CD4-positive, alpha-beta T cell treated with Interferon alpha-2 for 1 hour (primary cell): ENCODE measurements around the gene ECHS1.
"Not testable (repeated sequence)": the region's sequence is repeated elsewhere in the genome, so short reads cannot be mapped to it uniquely, and the experiment has no call there.

Source experiments
- DNase-seq, 2 donors: peaks; one replicate each; pipeline ENCODE4 v3.0.0-alpha.2; 2020 to 2022

The ECHS1 gene

GRCh38 chr10:133397938-133398337, 24.8 kb upstream of the ECHS1 start:
- DNase-seq, result no peak

GRCh38 chr10:133396035-133396624, 23.0 kb upstream of the ECHS1 start:
- DNase-seq, result no peak

- DNase-seq, result no peak
Observed at GRCh38 chr10:133394801-133395221, 21.7 kb upstream of the ECHS1 start.

- peak; percentile 92 to 94 for DNase-seq
Observed at GRCh38 chr10:133394064-133394663, 21.0 kb upstream of the ECHS1 start, which contains the start of gene MTG1. MTG1 (plus strand) TSS chr10:133394157; CDS start chr10:133394221, 64 bp downstream.

- no peak for DNase-seq
Observed at GRCh38 chr10:133393401-133394063, 20.4 kb upstream of the ECHS1 start.

GRCh38 chr10:133391761-133392518, 18.8 kb upstream of the ECHS1 start:
- DNase-seq, result peak in 1 of 2 donors; percentile 33

GRCh38 chr10:133391249-133391635, 18.1 kb upstream of the ECHS1 start:
- DNase-seq, result no peak

- DNase-seq, result no peak
Observed at GRCh38 chr10:133390597-133391248, 17.6 kb upstream of the ECHS1 start.

- DNase-seq, result peak; percentile 56 to 68
Observed at GRCh38 chr10:133388973-133389818, 16.0 kb upstream of the ECHS1 start.

GRCh38 chr10:133388236-133388972, 15.2 kb upstream of the ECHS1 start:
- DNase-seq, result no peak

GRCh38 chr10:133386951-133387350, 13.8 kb upstream of the ECHS1 start:
- not testable (repeated sequence) for DNase-seq

GRCh38 chr10:133385214-133385613, 12.1 kb upstream of the ECHS1 start:
- DNase-seq, result no peak

GRCh38 chr10:133384071-133384470, 10.9 kb upstream of the ECHS1 start:
- DNase-seq, result no peak

GRCh38 chr10:133383551-133383950, 10.4 kb upstream of the ECHS1 start:
- no peak for DNase-seq

- DNase-seq, result no peak
Observed at GRCh38 chr10:133381036-133381435, 7.9 kb upstream of the ECHS1 start.

- no peak for DNase-seq
Observed at GRCh38 chr10:133379801-133380666, 6.9 kb upstream of the ECHS1 start.

GRCh38 chr10:133379152-133379800, 6.1 kb upstream of the ECHS1 start, which contains the start of gene PAOX:
PAOX (plus strand) TSS chr10:133379262; CDS start chr10:133379317, 55 bp downstream.
- DNase-seq, result peak; percentile 61 to 75

GRCh38 chr10:133378251-133379096, 5.3 kb upstream of the ECHS1 start:
- peak; percentile 37 to 62 for DNase-seq
